Fibroblast of gingiva (primary cell): ENCODE results near the gene DAGLB.
"Not testable (repeated sequence)": the region's sequence is repeated elsewhere in the genome, so short reads cannot be mapped to it uniquely, and the experiment has no call there.

Experiments used
- DNase-seq: peaks from one replicate; pipeline ENCODE4 v3.0.0-alpha.2; 2011; ENCODE audit warnings: low read depth

DAGLB gene

DNA sequence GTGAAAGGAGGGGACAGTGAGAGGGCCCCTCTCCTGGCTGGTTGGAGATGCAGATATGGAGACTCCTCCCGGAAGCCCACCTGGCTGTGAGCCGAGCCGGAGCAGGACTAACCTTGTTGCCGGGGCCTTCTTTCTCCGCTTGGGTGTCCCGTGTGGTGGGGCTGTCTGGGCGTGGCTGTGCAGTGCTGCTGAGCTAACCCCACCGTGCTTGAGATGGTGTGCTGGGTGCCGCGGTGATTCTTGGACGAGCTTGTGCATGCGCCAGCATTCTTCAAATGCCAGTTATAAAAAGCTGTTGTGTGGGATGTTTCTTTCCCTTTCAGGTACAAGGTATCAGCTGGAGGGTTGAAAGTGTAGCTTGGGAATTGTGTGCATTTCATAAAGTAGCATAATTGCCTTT, 48.8 kb downstream of the DAGLB start:
- no peak for DNase-seq

DNA sequence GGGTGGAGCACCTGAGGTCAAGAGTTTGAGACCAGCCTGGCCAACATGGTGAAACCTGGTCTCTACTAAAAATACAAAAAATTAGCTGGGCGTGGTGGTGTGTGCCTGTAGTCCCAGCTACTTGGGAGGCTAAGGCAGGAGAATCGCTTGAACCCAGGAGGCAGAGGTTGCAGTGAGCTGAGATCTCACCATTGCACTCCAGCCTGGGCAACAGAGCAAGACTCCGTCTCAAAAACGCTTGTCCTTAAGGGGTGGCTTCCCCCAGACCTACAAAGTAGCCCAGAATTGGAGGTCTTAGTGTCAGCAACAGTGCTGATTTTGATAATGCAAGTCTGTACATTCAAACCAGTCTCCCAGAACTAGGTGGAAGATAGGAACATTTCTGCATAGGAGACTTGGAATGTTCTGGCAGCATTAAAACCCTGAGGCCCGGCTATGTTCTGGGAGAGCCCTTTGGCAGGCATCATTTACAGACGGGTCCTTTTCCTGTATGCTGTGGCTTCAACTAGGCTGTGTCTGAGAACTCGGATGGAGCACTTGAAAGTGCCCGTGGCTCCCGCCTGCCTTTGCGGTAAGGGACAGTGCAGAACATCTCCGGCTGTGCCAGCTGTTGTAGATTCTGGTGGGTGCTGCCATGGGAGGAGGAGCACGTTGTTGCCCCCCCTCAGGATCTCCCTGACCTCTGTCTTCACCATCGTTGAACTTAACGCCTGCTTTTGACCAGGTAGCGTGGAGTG, 49.8 kb downstream of the DAGLB start:
- DNase-seq: not testable (repeated sequence)

DNA sequence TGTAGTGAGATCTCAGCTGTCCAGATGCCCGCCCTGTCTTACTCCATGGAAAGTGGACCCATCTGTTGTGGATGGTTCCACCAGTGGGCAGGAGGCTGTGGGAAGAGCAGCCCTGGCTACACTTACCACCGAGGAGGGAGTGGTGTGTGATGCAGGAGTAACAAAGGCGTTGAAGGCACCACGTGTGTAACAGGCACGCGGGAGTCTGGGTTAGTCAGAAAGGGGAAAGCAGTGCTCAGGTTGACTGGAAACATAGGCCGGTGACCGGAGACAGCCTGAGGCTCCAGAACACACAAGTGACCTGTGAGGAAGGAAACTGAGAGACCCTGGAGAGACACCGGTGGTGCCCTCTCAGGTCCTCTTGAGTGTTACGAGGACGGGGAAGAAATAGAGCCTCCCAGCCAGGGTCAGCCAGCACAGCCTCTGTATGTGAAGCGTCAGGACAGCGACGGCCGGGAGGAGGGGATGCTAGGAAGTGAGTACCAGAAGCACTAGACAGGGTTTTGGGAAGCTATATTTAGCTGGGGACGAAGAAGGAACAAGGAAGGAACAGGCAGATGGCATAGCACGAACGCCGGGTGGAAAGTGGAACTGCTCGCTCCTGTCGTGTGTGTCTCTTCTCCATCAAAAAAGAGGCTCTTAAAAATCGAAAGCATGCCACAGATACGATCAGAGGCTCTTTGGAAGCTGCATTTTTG, 51.7 kb downstream of the DAGLB start:
- DNase-seq: no peak

DNA sequence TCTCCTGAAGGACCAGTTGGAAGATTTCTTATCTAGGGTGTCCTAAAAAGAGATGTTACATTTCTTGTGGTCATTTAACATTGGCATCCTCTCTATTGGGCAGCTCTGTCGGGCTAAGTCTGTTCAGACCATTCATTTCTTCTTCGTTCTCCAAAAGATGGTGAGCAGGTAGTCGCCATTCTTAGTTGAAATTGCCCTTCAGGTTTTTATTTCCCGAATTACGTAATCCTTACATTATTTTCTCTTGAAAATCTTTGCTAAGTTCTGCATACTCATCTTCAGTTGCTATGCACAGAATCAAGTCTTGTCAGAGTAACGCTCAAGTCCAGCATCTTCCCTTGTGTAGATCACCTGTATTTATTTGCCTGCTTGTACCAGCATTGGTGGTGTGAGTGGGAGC, 53.6 kb downstream of the DAGLB start:
- no peak for DNase-seq

DNA sequence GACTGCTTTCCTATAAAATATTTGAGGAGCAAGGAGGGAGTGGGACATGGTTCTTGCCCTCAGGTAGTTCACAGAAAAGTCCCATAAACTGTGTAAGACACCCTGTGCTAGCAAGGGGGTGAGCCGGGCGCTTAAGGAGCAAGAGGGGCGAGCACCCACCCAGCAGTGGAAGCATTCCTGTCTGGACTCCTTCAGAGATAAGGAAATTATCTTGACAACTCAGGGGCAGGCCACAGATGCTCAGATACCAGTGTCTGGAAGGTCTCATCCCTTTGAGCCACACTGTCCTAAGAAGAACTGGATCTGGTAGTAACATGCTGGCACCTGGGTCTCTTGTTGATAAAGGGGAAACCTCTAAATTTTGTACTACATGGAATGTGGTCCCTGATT, 54.1 kb downstream of the DAGLB start:
- DNase-seq: no peak

DNA sequence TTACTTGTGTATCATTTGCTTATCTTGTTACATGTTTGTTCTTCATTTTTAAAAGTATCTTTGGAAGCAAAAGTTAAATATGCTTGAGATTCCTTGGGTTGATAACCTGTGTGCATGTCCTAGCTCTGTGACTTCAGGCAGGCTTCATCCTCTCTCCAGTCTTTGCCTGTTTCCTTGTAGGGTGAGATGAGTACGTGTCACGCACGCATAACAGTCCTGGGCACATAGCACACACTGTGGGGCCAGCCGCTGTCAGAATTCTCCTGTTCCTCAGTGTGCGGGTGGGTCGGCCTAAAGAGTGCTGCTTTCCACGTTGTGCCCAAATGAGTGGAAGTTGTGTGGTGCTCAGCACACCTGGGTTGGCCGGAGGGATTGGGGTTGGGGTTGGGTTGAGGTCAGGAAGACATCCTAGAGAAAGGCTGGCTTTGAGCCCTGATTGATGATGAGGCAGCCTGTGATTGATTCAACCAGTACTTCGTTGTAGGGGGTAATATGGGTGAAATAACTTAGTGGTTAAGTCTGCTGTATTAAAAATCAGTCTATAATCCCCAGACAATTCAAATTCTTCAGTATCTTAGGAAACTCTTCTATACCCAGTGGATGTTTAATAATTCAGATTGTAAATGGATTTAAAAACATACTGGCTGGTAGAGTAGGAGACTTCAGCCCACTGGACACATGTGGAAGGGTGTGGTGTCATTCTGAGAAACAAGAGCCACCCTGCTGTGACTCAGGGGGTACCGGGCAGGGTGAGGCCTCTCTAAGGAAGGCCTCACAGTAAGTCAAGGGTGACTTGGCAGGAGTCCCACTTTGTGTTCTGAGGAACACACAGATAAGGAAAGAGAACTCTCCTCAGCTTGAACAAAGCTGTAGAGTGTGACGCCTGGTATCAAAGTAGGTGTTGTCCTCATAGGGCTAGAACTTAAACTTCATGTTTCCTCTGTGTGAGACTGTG, 54.8 kb downstream of the DAGLB start:
- DNase-seq: peak; percentile 79

DNA sequence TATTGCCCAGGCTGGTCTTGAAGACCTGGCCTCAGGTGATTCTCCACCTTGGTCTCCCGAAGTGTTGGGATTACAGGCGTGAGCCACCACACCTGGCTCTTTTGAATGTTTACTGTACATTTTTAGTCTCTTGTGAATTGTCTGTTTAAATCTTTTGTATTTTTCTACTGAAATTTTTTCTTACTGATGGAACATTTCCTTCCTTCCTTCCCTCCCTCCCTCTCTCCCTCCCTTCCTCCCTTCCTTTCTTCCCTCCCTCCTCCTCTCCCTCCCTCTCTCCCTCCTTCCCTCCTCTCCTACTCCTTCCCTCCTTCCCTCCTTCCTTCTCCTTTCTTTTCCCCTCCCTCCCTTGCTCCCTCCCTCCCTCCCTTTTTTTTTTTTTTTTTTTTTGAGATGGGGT, 58.0 kb downstream of the DAGLB start:
- DNase-seq: no peak

DNA sequence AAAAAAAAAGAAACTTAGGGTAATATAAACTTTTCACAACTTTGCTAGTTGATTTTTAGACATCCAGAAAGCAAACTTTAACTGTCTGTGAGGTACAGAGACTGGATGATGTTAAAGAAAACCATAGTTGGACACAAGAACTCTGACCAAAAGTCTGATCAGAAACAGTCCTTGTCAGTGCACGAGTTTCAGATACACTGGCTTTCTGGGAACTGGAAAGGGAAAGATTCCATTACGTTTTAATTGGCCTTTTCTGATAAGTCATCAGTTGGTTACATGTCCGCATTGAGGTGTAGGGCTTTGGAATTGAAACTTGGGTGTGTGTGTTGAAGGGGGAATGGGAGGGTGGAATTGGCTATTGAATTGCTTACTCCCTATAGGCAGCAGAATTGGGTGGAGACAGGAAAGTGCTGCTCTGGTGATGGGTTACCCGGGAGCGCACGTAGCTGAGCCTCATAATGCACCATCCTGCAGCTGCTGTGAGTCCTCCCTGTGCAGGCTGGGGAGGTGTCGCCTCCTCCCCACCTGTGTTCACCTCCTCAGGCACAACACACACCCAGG, 59.9 kb downstream of the DAGLB start:
- DNase-seq: no peak

DNA sequence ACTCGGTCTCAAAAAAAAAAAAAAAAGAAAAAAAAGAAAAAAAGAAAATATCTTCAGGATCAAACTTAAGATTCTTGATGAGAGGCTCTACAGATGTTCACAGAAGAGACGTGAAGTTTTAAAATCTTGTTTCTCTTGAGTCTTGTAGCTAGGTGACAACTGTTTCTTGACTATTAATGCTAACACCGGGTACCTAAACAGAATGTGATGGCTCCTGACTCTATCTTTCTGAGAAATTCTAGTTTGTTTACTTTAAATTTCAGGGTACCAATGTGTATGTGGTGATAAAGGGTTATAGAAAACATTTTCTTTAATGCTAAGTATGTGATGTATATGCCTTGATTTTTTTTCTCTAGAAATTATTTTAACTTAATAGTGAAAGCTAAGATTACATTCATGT, 61.0 kb downstream of the DAGLB start:
- DNase-seq: no peak

DNA sequence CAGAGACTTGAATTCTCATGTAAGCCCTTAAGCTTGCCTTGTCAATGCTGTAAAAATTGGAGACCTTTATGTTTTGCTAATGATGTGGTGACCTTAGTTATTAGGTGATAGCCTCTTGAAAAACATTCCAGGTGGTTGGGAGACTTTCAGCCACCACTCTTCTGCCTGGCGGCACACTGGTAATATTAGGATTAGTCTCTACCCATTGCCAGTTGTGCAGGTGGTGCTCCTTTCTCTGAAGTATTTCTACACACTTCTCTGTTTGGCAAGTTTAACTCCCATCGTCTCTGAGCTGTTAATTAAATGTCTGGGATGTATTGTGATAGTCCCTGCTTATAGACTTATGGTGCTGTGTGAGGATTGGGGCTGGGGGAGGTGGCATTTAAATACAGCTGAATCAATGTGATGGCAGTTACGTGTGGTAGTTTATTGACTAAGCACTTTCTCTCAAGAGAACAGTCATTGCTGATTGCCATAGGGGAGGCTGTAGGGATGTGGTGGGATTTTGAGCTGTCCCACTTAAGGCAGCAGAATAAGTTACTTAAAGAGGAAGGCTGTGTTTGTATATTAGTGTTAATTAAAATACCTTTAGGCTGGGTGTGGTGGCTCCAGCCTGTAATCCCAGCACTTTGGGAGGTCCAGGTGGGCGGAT, 61.7 kb downstream of the DAGLB start:
- DNase-seq: no peak

DNA sequence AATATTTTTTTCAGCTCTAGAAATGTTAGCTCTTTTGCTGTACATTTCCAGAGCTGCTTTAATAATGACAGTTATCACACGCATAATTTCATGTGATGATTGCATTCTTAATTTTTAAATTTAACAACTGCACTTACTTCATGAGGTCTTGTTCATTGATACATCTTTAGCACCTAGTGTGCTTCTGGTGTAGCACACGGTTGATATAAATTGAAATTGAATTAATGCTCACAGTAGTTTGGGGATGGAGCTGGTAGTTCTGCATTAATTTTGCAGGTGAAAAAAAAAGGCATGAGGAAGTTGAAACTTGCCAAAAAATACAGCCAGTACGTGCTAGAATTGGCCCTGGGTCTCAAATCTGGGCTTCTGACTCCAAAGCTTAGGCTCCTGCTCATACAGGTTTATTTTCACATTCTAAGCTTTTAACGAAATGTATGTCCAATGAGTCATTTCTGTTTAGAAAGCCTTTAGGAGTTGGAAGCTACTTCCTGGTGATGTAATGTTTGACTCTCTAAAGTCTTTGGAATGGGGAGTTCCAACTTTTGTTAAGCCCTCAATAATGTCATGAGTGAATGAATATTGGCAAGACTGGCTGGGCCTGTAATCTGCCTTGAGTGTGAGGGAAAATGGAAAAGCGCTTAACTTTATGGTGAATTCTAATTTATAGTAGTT, 62.5 kb downstream of the DAGLB start:
- peak; percentile 79 for DNase-seq

DNA sequence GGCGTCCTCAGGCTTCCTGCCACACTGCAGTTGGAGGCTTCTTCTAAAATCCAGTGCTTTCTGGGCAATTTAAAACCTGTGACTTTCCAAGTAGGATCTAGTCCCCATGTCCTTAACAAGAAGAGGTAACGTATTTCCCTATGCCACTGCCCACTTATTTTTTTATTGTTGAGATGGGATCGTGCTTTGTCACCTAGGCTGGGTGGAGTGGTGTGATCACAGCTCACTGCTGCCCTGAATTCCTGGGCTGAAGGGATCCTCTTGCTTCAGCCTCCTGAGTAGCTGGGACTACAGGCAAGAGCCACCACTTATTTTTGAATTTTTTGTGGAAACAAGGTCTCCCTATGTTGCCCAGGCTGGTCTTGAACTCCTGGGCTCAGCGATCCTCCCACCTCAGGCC, 63.4 kb downstream of the DAGLB start:
- DNase-seq: no peak

DNA sequence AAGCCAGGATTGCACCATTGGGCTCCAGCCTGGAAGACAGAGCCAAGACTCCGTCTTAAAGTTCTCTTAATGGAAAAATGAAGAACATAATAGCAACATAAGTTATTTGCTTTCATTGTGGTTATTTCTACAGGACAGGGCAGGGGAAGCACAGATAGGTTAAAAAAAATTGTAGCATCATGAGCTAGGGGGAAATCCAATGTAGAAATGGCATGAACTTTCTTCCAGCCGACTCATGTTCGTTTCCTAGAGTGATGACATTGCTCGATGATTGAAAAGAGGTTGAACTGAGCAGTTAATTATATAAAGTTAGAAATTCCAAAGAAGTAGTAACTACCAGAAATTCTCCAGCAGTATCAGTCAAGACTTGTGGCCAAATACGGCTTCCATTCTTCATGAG, 64.9 kb downstream of the DAGLB start:
- peak; percentile 6 for DNase-seq

DNA sequence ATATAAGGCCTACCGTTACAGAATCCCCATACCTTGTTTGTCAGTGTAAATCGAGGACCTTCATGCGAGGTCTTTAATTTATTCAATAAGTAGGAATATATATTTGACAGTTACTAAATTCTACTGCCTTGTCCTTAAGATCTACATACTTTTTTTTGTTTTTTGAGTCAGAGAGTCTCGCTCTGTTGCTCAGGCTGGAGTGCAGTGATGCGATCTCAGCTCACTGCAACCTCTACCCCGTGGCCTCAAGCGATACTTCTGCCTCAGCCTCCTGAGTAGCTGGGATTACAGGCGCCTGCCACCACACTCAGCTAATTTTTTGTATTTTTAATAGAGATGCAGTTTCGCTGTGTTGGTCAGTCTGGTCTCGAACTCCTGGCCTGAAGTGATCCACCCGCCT, 65.9 kb downstream of the DAGLB start:
- not testable (repeated sequence) for DNase-seq

DNA sequence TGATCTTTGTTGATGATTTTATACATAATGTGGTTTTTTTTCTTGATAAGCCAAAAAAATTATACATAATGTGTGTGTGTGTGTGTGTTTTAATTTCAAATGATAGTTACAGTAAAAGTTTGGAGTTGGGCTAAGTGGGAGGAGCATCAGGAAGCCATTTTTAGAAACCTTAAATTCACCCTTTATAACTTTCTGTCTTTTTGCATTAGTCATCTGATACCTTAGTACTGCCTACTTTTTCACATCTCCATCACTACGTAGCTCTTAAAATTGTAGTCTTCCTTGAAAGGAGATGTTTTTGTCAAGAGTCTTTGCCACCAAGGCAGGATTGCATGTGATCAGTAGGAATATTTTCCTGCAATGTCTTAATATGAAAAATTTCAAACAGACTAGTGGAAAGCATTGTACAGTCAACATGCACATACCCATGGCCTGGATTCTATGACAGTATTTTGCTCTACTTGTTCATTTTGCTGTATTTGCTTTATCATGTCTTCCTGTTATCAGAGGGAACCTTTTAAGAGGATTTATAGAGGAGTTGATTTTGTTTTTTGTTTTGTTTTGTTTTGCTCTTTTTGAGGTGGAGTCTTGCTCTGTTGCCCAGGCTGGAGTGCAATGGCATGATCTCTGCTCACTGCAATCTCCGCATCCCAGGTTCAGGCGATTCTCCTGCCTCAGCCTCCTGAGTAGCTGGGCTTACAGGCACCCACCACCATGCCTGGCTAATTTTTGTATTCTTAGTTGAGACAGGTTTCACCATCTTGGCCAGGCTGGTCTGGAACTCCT, 67.3 kb downstream of the DAGLB start:
- DNase-seq: no peak

DNA sequence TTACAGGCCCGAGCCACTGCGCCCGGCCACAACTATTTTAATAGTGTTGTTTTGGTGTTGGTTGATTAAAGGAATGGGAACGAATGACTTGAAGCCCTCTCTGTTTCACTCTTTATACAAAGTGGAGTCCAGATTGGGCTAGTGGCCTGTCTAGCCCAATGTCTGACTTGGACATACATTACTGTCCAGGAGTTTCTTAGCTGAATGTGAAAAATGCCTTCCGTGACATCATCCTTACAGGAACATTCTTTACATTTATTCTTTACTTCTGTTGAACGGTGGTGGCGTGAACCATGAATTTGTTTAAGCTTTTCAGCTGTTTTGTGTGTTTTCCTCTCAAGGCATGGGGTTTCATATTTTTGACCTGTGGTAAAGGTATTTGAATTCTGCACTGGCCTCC, 67.9 kb downstream of the DAGLB start:
- DNase-seq: no peak

DNA sequence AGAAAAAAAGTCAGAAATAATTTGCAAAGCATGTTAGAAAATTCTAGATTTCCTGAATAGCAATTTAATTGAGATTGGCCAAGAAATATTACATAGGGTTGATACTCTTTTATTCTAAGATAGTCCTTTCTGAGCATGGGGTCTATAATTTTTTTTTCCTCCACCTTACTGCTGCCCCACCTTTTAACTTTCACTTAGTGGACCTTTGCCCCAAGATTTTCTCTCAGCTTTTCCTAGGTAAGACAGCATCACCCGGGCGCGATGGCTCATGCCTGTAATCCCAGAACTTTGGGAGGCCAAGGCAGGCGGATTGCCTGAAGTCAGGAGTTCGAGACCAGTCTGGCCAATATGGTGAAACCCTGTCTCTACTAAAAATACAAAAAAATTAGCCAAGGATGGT, 69.2 kb downstream of the DAGLB start:
- not testable (repeated sequence) for DNase-seq

DNA sequence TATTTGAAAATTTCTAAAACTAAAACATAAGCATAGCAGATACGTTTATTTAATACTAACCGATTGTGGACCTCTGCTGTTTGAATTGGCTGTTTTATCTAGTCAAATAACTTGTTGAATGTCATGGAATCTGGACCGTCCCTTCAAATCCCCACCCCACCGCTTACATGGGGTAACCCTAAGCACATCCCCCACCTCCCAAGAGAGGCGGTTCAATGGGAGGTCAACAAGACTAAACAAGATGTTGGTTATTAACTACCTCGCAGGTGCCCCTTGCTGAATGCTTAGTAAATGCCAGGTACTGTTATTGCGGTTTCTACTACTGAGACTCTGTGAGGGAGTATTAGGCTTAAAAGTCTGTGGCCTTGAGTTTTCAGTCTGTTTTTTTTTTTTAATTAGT, 70.9 kb downstream of the DAGLB start:
- no peak for DNase-seq

DNA sequence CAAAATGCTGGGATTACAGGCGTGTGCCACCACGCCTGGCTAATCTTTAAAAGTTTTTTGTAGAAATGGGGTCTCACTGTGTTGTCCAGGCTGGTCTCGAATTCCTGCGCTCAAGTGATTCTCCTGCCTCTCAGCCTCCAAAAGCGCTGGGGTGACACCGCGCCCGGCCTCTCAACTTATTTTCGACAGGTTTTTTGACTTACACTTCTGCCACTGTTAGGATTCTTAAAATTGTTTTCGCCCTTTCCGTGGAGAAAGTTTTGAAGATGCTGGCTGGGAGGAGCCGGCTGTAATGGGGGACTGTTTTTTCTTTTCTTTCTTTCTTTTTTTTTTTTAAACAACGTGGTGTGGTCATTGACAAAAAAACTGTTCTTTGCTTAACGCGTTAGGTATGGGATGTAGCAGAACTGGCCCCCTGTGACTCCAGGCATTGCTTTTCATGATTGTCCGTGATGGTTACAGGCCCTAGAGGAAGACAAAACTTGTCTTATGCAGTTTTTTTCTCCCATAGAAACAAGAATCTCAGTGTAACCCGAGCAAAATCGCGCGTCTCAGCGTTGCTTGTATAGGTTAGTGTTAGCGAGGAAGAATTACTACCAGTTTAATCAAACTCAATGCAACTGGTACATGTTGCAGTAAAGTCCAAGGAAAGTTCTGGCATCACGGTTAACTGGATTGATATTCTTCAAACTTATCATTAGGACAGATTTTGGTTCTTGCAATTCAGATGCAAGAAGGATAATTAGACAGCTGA, 72.2 kb downstream of the DAGLB start:
- DNase-seq: peak; percentile 20
